NK-92 (cell line): ENCODE results near the gene SPSB1.

Experiments
- DNase-seq: peaks from one replicate; lab custom pipeline; 2025; ENCODE audit not compliant: unreplicated experiment; lab: John Stamatoyannopoulos, UW

Gene SPSB1

DNA sequence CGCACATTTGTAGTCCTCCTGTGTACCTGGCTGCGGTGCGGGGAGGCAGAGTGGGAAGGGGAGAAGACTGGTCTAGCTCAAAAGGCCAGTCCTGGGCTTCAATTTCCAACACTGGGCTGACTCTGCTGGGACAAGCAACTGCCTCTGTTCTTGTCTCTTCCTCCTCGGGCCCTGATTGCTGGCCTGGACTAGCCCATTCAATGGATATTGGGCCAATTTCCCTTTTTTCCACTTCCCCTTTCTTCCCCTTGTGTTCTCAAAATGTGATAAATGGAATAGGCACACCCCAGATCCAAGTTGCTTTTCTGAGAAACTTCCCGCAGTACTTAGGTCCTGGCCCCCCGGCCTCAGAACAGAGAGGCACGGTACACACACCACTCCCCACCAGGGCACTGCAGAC lies 48.2 kb downstream of the SPSB1 start:
- DNase-seq, result no peak

DNA sequence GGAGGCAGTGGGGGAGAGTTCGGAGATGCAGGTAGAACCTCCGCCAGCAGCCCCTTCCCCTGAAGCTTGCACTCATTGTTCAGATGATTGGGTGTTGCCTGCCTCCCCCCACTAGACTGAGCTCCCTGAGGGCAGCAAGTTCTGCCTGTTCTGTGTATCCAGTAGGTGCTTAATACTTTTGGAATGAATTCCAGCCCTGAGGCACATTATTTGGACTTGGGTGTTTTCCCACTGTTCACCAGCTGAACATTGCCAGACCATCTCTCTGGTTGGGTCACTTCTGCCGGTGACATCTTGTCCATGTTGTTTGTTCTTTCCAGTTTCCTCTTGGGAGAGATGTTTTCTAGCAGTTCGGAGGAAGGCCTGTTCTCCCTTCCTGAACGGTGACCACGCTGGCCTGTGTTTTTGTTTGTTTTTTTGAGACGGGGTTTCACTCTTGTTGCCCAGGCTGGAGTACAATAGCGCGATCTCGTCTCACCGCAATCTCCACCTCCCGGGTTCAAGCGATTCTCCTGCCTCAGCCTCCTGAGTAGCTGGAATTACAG lies 48.7 kb downstream of the SPSB1 start:
- DNase-seq, result no peak

DNA sequence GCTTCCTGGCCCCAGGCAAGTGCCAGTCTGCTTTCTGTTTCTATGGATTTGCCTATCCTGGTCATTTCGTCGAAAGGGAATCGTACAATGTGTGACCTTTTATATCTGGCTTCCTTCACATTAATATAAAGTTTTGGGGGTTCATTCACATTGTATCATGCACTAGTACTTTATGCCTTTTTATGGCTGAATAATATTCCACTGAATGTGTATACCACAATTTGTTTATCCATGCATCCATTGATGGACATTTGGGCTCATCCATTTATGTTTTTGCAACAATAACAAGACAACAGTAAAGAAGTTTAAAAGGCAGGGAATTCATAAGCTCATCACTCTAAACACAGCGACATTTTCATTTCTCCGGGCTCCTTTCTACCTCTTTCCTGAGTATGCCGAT lies 50.6 kb downstream of the SPSB1 start:
- no peak for DNase-seq

DNA sequence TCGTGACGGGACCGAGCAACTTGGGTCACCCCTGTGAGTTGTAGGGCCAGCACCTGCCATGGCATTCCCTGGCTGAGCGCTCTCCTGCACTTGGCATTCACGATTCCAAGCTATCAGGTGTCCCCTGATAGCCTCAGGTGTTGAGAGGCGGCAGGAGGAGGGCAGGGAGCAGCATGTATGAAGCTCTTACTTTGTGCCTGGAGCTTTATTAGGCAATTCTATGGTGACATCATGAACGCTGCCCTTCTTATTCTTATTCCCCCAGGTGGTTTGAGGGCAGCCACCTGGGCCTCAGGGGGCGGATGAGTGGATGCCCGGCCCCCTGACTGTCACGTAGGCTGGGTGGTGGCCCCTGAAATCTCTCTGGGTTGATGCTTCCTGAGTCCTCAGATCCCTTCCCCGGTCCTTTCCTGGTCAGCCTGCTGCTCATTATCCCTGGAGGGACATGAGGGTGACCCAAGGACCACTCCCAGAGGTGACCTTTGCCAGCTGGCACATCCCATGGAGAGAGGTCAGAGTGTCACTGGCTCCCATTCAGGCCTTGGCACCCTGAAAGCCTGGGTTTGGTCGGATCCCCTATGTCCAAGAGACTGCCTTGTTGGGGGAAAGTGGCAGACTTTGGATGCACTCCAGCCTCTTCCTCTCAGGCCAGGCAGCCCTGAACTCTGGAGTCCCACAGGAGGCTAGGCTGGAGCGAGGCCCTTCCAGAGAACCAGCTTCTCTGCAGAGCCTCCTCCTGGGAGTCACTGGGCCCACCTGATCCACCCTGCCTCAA lies 51.9 kb downstream of the SPSB1 start:
- DNase-seq, result no peak

DNA sequence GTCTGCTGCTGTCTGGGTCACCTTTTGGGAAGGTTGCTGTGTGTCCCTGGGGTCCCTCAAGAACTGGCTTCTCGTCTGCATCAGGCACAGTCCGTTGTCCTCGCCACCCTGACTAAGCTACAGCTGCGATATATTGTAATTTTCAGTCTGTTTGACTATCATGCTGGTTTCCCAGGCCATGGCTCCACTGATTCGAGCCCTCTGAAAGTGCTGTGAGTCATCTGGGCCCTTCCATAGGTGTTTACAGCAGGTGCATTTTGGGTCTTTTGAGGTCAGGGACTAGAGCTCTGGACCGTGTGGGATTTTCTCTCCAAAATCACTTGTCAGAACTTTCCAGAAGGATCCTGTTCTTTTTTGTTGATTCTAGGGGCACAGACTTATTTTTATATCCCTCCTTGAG lies 52.8 kb downstream of the SPSB1 start:
- DNase-seq, result no peak

DNA sequence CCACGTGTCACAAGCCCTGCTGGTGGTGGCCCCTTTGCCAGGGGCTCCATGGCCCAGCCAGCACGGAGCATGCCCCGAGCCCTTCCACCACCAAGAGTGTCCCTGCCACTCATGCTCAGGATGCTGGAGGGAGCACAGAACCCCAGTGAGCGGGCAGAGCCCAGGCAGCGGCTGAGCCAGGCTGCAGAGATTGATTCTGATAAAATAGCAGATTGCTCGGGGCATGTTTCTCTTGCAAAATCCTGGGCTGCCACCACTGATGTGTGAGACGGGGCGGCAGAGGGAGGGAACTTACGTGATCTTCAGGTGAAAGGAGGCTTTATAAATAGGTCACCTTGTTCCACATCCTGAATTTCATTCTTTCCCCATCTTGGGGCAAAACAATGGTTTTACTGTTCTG lies 53.2 kb downstream of the SPSB1 start:
- DNase-seq, result no peak

DNA sequence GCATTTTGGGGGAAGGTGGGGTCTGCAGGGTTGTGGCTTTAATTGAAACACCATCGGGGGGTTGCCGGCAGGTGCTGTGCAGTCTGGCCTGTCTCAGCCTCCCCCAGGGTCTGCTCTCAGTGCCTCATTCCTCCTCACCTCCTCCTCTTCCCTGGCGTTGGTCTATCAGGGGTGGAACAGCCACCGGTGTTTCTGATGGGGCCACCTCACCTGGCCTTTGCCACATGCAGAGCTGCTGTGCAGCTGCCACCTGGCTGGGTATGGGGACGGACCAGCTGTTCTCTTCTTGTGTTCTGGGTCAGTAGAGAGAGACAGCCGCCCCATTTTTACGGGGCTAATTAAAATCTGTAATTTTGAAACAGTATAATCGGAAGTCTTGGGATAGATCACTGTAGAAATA lies 53.9 kb downstream of the SPSB1 start:
- no peak for DNase-seq

DNA sequence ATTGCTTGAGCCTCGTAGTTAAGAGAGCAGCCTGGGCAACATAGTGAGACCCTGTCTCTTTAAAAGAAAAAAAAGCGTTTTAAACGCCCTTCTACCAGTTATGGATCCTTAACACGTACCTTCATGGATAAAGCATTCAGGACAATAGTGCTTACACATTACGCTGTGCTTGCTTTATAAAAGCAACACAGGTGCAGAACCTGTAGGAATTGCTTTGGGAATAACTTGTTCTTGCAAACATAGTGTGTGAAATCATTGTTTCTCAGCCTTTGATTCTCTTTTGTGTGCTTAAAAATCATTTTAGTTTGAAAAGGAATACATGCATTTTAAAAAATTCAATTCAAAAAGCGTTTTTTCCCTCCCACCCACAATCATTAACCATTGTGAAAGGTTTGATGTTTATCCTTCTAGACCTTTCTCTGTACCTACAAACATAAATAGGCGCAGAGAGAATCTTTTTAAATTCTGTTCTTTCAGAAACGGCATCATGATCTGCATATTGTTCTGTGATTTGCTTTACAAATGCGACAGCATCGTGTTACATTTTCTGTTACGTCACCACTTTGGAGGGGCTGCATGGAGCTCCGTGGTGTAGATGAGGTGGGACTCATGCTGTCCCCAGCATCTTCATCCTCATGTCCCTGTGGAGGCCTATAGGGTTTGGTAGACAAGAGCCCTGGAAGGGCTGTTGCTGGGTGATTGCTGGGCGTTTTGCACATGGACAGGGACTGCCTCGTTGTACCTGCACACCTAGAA lies 54.6 kb downstream of the SPSB1 start:
- DNase-seq, result no peak

DNA sequence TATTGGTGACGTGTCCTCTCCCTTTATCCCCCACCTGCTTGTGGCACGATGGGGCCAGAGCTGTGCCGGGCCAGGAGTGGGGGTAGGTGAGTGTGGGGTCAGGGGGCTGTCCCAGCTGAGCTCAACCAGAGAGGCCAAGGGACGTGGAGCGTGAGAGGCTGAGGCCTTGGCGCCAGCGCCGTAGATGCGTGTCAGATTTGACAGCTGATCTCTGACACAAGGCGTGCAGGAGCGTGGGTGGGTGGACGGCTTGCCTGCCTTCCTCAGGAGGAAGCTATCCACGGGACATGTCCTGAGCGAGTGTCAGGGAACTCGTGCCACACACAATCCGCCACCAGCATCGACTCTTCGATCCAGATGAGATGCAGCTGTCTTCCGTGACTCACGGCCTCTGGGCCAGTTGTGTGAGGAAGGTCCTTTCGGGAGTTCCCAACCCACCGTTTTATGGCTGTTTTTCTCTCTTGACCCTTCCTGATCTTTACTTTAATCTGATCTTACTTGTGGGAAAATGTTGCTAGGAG lies 56.7 kb downstream of the SPSB1 start:
- no peak for DNase-seq

DNA sequence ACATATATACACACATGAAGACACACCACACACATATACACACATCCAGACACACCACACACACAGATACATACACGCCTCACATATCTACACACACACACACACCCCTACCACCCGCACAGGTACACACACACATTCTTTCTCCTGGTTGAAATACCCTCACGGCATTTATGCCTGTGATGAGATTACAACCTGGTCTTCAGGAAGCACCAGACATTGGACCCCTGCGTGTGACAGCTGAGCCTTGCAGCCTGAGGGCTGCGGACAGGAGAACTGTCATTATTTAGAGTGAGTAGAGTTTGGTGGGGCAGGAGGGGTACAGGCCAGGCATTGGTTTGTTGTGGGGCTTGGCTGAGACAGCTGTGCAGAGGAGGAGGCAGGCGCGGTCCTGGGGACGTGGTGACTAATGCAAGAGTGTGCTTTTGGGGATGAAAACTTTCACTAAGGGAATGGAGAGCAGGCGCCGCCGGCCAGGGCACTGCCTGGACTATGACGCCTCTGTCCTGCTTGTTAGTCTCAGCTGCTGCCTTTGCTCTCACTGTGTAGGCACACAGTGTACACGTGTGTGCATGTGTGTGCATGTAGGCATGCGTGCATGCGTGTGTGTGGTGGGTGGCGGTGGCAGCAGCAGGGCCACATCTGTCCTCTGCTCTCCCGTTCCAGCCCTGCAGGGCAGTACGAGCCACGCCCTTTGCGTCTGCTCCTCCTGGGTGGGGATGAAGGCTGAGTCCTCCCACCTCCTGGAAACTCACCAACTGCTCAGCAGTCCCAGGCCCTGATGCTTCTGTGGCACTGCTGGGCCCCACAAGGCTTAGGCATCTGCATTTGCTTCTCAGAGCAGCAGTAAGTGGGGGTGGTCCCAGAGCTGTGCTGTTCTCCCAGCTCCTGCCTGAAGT lies 57.6 kb downstream of the SPSB1 start:
- no peak for DNase-seq

DNA sequence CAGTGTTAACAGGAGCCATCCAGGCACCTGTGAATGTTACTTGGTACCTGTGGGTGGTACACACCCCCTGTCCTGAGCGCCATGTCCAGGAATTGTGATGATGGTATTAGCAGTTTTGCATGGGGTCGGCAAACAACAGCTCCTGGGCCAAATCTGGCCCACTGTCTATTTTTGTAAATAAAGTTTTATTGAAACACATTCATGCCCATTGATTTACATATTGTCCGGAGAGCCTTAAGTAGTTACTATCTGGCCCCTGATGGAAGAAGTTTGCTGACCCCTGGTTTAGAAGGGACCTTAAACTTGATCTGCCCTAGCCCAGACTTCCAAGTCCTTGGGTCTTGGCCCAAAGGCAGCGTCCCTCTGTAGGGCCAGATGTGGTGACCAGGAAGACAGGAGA lies 58.3 kb downstream of the SPSB1 start:
- DNase-seq, result no peak

DNA sequence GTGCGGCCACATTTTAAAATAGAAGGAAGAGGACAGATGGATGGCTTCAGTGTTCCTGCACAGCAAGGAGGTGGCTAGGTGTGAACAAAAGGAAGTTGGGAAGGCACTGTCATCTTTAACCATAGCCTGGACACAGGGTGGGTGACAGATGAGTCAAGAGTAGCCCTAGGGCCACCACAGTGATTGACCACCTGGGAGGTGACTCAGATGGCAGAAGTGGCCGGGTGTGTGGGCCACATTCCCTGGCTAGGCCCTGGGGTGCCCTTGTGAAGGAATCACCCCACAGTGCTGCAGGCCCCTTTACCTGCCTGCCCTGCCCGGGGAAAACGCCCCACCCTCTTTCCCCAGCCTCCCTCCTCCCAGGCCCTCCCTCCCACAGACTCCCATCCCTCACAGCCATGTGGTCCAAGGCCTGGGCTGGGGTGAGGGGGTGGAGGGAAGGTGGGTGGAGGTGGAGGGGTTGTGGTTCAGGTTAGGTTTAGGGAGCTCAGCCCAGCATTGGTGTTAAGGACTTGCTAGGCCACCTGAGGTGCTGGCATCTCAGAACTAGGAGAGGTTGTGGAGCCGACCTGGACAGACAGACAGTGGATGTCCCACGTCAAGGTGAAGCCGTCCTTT lies 59.1 kb downstream of the SPSB1 start:
- DNase-seq, result no peak

DNA sequence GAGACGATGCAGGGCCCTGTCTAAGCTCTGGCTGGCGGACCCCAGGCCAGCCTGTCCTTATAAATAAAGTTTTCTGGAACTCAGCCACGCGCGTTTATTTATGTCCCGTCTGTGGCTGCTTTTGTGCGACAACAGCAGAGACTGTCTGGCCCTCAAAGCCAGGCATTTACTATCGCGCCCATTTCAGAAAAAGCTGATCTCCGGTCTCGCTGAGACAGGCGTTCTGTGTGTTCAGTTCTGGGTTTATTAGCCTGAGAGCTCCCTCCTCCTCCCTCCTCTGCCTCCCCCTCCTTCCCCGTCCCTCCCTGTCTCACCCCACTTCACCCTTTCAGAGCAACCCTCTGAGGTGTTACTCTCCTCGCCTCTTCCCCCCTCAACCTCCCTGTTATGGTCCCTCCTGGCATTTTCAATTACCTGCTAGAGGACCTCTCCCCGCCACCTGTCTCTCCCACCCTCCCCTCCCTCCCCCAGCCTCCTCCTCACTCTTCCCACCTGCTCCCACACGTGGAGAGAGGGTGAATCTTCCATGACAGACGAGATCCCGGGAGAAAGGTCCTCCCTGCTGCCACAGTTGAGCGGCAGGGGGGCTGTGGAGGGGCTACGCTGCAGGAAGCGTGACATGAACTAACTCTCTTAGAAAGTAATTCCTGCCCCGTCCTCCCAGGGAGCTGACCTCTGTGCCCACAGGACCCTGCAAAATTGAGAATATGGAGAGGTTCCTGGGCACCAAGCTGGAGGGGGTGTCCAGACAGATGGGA lies 59.9 kb downstream of the SPSB1 start:
- no peak for DNase-seq

DNA sequence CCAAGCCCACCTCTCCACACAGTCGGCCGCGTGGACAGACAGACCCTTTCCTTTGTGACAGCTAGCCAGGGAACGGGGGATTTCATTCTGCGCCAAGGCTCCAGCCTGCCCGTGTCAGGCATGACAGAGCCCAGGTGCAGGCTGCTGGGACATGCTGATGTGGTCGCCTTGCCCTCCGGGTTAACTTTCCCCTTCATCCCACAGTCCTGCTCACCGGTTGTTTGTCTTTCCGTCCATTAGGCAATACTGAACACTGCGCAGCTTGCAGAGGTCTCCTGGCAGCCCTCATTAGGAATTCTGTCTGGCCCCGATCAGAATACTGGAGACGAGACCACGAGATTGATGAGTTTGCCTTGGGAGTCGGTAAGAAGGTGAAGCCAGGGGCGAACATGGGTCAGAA lies 62.8 kb downstream of the SPSB1 start:
- no peak for DNase-seq

DNA sequence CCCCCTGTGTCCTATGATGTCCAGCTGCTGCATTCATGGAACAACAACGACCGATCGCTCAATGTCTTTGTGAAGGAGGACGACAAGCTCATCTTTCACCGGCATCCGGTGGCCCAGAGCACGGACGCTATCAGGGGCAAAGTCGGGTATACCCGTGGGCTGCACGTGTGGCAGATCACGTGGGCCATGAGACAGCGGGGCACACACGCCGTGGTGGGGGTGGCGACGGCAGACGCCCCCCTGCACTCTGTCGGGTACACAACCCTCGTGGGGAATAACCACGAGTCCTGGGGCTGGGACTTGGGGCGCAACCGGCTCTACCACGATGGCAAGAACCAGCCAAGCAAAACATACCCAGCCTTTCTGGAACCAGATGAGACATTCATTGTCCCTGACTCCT lies 63.3 kb downstream of the SPSB1 start:
- DNase-seq, result no peak

DNA sequence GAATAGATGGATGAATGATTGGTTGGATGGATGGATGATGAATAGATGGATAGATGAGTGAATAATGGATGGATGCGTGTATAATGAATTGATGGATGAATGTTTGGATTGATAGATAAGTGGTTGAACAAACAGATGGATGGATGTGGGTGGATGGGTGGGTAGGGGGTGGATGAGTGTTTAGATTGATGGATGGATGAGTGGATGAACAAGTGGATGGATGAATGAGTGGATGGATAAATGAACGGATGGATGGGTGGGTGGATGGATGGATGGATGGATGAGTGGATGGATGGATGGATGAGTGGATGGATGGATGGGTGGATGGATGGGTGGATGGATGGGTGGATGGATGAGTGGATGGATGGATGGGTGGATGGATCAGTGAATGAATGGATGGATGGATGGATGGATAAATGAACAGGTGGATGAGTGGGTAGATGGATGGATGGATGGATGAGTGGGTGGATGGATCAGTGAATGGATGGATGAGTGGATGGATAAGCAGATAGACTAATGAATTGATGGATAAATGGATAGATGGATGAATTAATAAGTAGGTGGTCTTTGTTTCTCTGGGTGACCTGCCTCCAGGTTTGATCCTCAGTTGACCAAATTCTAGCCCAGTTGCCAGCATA lies 64.3 kb downstream of the SPSB1 start:
- no peak for DNase-seq

DNA sequence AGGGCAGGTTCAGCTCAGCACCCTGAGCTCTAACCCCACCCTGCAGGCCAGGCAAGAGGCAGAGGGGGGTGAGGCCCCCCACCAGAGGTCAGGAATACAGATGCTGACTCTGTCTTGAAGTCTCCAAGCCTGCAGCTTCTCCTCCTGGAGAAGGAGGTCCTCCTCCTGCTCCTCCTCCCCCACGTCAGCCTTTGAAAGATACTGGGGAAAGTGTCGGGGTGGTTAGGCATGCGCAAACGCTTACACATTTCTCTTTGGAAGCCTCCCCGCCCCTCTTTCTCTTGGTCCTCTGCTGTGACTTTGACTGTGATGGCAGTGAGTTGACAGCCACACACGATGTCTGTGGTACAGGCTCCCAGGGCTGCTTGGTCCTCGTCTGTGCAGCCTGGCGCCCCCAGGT lies 65.3 kb downstream of the SPSB1 start:
- DNase-seq, result no peak

DNA sequence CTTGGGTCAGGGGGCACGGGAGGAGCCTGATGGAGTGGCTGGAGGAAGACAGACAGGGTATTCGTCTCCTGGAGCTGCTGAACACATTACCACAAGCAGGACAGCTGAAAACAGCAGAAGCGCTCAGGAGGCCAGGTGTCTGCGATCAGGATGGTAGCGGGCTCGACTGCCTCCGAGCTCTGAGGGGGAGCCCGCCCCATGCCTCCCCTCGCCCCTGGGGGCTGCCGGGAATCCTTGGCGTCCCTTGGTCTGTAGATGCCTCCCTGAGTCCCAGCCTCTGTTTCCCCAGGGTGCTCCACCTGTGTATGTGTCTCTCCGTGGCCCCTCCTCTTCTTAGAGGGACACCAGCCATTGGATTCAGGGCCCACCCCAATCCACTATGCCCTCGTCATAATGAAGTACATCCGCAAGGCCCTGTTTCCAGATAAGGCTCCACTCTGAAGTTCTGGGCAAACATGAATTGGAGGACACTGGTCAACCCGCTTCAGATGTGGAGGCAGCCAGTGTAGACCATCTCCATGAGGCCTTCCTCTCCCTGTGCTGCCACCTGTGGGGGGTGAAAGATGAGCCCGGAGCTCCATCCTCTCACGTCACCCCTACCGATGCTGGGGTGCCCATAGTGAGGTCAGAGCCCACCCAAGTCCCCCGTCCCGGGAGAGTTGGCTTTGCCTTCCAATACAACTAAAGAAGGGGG lies 67.8 kb downstream of the SPSB1 start:
- DNase-seq, result no peak
